A204.1 (cell line): ENCODE results near the gene PTPRA.
"Not testable (repeated sequence)": the region's sequence is repeated elsewhere in the genome, so short reads cannot be mapped to it uniquely, and the experiment has no call there.

Experiments
- FAIRE-seq: peaks from 2 replicates; lab custom pipeline; 2012; peaks lifted over from hg19 to GRCh38; lab: Jason Lieb, UNC

PTPRA gene

GRCh38 chr20:2889797-2890196 is 16.5 kb downstream of the PTPRA start:
- no peak for FAIRE-seq

DNA sequence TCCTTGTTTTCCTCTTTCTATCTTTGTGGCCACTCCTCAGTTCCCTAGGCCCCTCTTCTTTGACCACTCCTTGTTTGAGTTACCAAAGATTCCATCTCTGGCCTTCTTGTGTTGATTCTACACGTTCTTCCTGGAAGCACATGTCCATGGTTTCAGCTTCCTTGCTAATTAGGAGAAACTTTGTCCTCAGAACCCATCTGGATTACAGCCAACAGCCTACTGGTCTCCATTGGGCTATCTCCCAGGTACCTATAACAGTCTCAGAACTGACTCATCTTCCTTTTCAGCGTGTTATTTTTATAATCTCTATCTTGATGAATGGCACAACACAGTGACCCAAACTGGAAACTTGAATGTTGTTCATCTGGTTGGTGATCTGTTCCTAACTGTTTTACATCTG is 17.5 kb downstream of the PTPRA start:
- no peak for FAIRE-seq

- FAIRE-seq: no peak
Observed at GRCh38 chr20:2891343-2891742, 18.1 kb downstream of the PTPRA start.

GRCh38 chr20:2892376-2892775 is 19.1 kb downstream of the PTPRA start:
- no peak for FAIRE-seq

DNA sequence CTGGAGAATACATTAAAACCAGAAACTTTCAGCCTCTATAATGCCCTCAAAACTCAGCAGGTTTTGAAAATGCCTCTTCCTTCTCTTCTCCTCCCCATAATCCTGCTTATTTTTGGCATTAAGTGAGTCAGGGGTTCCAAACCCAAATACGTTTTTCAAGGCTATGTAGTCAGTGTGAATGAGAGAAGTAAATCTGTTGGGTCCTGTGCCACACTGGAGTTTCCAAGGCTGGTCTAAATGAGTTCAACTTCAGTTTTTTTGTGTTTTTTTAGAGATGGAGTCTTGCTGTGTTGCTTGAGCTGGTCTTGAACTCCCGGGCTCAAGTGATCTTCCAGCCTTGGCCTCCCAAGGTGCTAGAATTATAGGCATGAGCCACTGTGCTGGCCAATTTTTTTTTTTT is 20.9 kb downstream of the PTPRA start:
- FAIRE-seq: no peak

- not testable (repeated sequence) for FAIRE-seq
Observed at GRCh38 chr20:2895154-2895553, 21.9 kb downstream of the PTPRA start.

GRCh38 chr20:2899243-2899642 is 26.0 kb downstream of the PTPRA start:
- FAIRE-seq: no peak

- FAIRE-seq: no peak
Observed at GRCh38 chr20:2900845-2901592, 27.7 kb downstream of the PTPRA start.

GRCh38 chr20:2902291-2902690 is 29.0 kb downstream of the PTPRA start:
- FAIRE-seq: no peak

- no peak for FAIRE-seq
Observed at GRCh38 chr20:2902818-2903217, 29.5 kb downstream of the PTPRA start.

DNA sequence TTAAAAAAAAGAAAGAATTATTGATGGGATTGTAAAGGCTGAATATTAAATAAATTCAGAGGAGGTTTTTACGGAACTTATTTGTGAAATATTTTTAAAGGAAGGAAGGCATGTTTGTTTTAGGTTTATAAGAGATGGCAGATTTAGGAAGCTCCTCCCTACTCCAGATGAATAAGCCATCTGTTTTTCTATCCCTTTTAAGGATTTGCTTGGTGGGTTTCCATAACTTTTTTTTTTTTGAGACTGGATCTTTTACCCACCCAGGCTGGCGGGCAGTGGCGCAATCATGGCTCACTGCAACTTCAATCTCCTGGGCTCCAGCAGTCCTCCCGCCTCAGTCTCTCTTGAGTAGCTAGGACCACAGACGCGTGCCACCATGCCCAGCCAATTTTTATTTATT is 30.4 kb downstream of the PTPRA start:
- no peak for FAIRE-seq

DNA sequence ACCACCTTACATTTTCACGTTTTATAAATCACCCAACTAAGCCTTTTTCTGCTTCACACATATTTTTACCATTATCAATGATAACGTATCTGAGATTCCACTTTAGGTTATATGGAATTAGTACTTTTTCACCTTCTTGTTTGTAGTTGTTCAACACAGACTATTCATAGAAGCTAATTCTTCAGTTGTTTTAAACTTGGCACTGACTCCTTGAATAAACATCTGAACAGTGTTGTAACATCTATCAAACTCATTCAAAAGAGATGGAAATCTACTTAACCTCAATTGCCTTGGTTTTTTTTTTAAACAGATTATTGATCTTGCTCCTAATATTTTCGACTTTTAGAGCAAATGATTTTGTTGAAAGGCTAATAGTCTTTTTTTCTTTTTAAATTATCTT is 34.2 kb downstream of the PTPRA start:
- FAIRE-seq: peak; percentile 11

GRCh38 chr20:2909953-2910352 is 36.7 kb downstream of the PTPRA start:
- no peak for FAIRE-seq

GRCh38 chr20:2911200-2911599 is 37.9 kb downstream of the PTPRA start:
- FAIRE-seq: no peak

- no peak for FAIRE-seq
Observed at GRCh38 chr20:2914160-2914559, 40.9 kb downstream of the PTPRA start.

- no peak for FAIRE-seq
Observed at GRCh38 chr20:2917266-2917665, 44.0 kb downstream of the PTPRA start.

DNA sequence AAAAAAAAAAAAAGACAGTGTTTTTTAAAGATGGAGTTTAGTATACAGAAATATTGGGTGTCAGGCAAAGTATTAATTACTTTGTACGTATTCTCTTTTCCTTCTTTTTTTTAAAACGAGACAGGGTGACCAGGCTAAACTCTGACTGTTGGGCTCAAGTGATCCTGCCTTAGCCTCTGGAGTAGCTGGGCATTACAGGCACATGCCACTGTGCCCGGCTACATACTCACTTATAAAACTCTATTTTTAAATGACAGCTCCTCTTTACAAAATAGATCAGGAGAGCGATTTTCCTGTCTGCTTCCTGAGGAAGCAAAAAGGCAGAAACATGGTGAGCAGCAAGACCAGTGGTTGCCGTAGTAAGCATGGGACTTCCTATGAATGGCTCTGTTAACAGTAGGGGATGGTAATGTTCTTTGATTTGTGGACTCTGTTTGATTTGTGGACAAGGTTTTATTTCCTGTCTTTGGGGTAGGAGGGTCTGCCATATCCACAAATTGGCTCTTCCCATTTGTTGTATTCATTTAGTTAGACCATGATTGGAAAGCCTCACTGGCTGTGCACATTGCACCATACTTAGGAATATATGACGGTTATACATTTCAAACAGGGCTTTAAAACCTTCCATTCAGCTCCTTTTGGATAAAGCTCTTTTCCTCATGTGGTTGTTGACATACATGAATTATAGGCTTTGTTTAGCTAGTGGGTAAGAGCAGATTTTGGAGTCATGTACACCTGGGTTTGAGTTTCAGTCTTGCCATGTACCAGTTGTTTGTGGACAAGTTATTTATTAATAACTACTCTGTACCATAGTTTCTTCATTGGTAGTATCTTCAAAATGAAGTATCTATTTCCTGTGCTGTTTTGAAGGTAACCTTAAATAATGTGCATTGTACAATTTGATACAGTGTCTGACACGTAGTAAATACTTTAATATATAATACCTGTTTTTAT is 45.1 kb downstream of the PTPRA start:
- FAIRE-seq: no peak

- no peak for FAIRE-seq
Observed at GRCh38 chr20:2919518-2920245, 46.4 kb downstream of the PTPRA start.

DNA sequence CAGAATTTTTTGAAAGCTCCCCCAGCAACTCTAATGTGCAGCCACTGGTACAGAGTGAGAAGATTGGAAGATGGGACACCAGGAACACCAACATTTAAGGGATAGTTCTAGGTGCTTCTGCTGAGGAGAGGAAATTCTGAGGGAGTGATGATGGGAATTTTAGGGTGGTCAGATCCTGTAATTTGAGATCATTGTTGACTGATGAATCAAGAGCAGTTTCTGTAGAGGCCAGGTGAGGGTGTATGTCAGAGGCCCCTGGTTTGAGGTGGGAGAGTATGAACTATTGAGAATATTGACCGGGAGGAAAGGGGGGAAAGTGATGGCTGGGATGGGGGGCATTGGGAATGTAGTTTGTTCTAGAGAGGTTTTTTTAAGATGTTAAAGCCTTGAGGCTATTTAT is 47.2 kb downstream of the PTPRA start:
- FAIRE-seq: no peak

- FAIRE-seq: no peak
Observed at GRCh38 chr20:2921506-2921905, 48.2 kb downstream of the PTPRA start.

DNA sequence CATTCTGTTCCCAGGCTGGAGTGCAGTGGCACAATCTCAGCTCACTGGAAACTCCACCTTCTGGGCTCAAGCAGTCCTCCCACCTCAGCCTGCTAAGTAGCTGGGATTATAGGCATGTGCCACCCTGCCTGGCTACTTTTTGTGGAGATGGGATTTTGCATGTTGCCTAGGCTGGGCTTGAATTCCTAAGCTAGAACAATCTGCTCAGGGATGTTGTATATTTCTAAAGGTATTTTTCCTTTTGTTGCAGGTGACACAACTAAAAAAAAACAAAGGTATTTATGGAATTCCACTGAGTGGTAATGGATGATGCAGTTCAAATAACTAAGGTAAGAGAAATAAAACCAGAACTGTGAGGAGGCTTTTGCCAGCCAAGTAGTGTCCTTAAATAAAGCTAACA is 49.7 kb downstream of the PTPRA start:
- FAIRE-seq: no peak

- FAIRE-seq: no peak
Observed at GRCh38 chr20:2930538-2930937, 57.3 kb downstream of the PTPRA start.

- FAIRE-seq: no peak
Observed at GRCh38 chr20:2932498-2932897, 59.2 kb downstream of the PTPRA start.
